Activated gamma-delta T cell (primary cell): Measurements from ENCODE around the gene SOX6.

Experiments
- DNase-seq: peaks from one replicate; lab custom pipeline; 2025; lab: John Stamatoyannopoulos, UW

Gene SOX6

DNA sequence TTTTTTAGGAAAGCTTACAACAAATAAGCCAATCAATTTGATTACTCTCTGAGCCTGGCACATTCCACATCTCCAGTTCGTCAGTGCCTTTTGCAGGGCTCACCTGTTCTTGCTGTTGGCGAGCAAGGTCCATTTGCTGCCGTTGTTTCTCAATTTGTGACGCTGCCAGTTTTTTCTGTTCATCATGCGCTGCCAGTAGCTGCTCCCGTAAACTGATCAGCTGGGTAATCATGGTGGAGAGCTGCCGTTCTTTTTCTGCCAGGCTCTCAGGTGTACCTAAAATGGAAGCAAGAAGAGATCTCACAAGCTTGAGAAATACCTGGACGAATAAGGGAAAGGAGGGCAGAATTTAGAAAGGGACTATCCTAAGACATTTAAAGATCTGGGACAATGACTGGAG, 169.7 kb downstream of the SOX6 start:
- DNase-seq: no peak

DNA sequence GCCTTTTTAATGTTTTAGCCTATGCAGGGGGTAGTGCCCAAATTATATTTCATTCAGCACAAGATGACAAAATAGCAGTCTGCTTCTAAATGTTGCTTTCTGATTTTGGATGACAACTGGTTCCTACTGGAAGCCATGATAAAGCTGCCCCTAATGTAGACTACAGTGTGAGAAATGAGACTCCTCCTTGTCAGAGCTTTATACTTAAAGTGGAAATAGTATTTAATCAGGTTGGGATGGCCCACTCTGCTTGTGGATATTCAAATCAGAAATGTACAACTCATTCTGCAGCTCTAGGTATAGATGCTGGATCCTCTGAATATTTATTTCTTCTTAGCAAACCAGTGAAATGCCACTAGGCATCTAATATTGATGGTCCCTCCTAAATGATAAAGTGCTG, 171.3 kb downstream of the SOX6 start:
- no peak for DNase-seq

GRCh38 chr11:16184588-16184987, 171.8 kb downstream of the SOX6 start:
- no peak for DNase-seq

- DNase-seq: no peak
Observed at GRCh38 chr11:16182553-16182952, 173.8 kb downstream of the SOX6 start.

- DNase-seq: no peak
Observed at GRCh38 chr11:16180868-16181267, 175.5 kb downstream of the SOX6 start.

- no peak for DNase-seq
Observed at GRCh38 chr11:16179676-16180075, 176.7 kb downstream of the SOX6 start.

DNA sequence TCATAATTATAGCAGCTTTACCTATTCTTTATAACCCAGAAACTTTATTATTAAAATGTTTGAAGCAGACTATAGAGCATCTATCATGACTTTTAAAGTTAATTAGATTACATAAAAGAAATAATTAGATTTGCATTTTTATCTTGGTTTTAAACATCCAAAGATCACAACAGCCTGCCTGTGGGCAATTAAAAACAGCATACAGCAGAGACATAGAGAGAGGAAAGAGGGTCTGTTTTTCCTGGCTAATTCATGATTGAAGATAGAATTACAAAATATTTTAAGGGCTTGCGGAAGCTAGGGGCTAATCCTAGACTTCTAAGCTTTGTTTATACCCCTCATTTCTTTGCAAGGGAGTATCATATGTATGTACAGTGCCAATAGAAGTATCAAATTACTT, 178.1 kb downstream of the SOX6 start:
- DNase-seq: no peak

- DNase-seq: no peak
Observed at GRCh38 chr11:16177688-16178087, 178.7 kb downstream of the SOX6 start.

DNA sequence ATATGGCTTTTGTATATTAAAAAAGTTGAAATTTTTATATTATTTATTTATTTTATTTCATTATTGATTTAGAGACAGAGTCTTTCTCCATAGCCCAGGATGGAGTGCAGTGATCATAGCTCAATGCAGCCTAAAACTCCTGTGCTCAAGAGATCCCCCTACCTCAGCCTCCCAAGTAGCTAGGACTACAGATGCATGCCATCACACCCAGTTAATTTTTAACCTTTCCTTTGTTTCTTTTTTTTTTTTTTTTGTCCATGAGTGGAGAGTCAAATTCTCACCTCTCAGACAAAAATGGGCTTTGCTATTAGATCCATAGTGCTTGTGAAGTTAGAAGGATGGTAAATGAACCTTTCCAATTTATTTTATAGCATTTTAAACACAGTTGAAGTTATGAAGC, 182.5 kb downstream of the SOX6 start:
- DNase-seq: no peak

- no peak for DNase-seq
Observed at GRCh38 chr11:16171882-16172281, 184.5 kb downstream of the SOX6 start.

DNA sequence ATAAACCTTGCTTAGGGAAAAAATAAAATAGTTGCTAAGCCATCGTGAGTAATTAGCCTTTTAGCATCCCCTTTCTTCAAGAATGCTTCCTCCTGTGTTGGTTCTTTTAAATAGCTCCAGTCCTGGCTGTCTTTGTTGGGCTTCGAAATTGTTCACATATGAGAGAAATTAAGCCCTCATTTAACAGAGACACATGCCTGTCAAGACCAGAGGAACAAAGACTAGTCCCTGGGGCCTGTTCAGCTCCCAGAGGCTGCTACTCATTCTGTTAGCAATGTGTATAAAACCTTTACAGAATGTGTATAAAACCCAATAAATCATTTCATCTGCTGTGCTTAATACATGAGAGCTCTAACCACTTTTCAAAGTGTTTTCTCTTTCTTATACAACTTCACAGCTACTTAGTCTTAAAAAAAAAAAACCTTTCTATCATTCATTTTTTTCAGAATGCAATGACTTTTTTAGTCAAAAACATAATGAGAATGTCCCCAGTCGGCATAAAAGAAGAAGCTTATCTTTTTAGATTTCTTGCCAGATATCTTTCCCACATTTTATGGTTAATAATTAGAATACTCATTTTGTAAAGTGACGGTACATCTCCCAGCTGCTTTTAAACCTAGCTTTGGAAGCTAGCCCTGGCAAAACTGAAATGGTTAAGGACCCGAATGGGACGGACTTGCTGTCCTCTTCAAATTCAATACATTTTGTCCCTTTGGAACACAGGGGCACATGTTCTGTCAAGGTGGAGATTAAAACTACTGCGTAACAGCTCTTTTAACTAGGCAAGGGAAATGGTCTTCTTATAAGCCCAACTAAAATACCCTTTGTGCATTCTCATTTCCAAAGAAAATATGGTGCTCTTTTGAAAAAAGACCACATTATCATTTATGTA, 186.1 kb downstream of the SOX6 start:
- no peak for DNase-seq

DNA sequence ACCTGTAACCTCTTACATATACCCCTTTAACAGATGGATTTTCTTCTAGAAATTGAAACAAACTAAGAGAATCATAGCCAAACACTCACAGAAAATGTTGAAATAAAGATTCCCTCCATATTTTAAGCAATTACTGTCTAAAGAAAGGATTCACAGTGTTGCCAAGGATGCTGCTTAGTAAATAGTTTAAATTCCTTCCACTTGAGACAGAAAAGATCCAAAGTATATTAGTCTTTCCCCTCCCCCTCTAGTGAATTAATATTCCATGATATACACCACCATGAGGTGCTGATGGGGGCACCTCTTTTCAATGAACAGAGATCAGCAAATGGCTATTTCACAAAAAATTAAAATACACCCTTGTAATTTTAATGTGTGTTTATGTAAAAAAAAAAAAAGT, 186.8 kb downstream of the SOX6 start:
- no peak for DNase-seq

GRCh38 chr11:16167706-16168487, 188.4 kb downstream of the SOX6 start:
- DNase-seq: no peak

DNA sequence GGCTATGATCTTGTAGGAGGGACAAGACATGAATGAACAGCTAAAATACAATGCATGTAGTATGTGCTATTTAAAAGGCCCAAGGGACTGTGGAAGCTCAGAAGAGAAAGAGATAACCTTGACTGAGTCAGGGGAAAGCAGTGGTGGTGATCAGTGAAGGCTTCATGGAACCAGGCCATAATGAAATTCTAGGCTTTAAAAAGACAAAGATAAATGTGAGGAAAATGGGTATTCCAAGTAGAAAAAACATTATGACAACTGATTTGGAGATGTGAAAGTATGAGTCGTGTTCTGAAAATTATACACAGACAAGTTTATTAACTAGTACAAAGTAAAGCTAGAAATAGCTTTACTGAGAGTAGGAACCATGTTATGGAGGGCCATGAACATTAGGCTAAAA, 189.8 kb downstream of the SOX6 start:
- no peak for DNase-seq

DNA sequence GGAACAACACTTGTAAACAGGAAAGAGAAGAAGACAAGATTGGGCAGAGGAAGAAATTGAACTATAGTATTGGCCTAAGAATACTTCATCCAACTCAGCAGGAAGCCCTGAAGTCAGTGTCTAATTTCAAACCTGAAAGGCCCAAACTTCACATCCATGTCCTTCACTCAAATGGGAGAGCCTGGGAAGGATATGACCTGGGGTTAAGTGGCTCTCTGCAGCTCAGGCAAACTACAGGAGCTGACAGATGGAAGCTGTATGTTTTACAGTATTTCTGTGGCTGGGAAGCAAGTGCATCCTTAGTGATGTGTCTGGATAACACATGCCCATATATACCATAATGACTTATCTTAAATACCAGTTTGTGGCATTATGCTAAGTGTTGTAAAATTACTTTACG, 196.2 kb downstream of the SOX6 start:
- DNase-seq: no peak

GRCh38 chr11:16158426-16158994, 197.8 kb downstream of the SOX6 start:
- DNase-seq: no peak

GRCh38 chr11:16157327-16157726, 199.0 kb downstream of the SOX6 start:
- DNase-seq: no peak

GRCh38 chr11:16155448-16155847, 200.9 kb downstream of the SOX6 start:
- DNase-seq: no peak

GRCh38 chr11:16154715-16155396, 201.5 kb downstream of the SOX6 start:
- no peak for DNase-seq

- DNase-seq: no peak
Observed at GRCh38 chr11:16153951-16154350, 202.4 kb downstream of the SOX6 start.

GRCh38 chr11:16151138-16151537, 205.2 kb downstream of the SOX6 start:
- DNase-seq: no peak

GRCh38 chr11:16149476-16149875, 206.9 kb downstream of the SOX6 start:
- no peak for DNase-seq
